Stimulated activated CD4-positive, alpha-beta T cell treated with anti-CD3 and anti-CD28 coated beads, Interleukin-4, amount 100 ng/mL, for 48 hours (primary cell): ENCODE results near the gene MAP6.

Source experiments
- DNase-seq, 2 donors: peaks; one replicate each; pipeline ENCODE4 v3.0.0-alpha.2; 2020; ENCODE audit warnings: low read depth in 2 of 2

MAP6 gene

DNA sequence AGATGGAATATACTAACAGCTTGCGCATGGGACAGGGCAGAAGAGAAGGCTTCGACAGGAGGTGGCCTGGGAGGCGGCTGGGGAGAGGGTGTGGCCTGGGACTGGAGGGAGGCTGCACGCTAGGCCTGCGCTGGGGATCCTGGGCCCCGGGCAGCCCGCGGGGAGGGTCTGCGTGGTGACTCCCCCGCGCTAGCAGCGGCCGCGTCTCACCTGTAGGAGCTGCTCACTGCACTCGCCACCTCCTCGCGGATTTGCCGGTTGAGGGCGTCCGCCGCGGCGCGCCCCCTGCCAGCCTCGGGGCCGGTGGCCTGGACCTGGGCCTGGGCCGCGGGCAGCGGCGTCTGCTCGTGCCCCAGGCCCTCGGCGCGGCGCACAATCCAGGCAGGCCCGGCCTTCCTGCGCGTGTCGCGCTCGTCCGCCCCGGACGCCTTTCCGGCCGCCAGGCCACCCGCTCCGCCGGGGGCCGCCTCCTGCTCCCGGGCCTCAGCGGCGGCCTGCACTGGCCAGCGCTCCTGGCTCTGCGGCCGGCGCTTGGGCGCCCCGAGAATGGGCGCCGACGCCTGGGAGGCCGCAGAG lies 1.5 kb downstream of the MAP6 start:
- no peak for DNase-seq

DNA sequence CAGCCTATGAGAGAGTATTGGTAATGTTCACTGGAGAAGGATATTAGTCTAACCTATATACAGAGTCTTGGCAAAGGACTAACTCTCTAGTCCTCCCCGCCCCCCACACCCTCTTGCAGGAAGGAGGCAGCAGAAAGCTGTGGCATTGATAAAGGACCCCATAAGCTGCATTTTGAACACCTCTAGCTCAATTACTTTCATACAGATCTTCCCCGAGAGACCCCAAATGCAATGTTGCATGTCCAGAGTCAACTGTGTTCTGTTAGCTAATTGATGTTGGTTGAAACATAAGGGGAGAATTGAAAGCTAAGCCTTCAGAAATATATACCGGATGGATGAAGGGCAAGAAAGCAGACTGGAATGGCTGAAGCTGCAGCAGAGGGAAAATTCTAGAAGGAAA lies 2.8 kb downstream of the MAP6 start:
- DNase-seq = no peak

DNA sequence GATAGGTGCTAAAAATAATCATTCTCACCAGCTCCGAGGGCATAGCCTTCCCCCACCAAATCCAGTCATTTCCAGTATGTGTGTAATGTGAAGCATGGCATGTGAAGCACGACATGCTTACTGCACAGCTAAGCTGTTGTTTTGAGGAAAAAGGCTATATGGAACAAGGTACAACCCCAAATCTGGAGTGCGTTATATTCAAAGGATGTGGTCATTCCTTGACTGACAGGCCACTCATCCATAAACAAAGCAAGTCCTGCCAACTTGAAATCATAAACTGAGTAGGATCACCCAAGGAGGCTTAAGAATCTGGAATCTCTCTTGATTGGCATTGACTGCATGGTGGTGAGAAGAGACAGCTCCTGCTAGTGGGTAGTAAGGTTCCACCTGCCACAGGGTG lies 3.7 kb downstream of the MAP6 start:
- no peak for DNase-seq

GRCh38 chr11:75664389-75664788 lies 4.4 kb downstream of the MAP6 start:
- DNase-seq = no peak

- DNase-seq = no peak
These were observed 5.0 kb downstream of the MAP6 start for GRCh38 chr11:75663808-75664207.

DNA sequence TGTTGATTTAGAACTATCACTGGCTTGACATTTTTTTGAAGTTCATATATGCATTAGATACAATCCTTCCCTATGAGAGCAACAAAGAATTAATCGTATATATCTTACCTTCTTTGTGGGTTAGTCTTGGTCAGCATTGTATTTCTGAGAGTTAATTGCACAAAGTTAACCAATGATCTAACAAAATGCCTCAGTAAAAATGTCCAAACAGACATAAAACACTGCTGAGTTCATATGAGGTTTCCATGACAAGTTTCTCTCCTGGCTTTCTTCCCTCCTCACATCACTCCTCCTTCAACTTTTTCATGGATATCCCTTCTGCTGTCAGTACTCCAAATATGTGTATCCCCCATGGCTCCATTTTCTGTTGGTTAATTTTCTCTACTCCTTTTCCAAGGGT lies 9.0 kb downstream of the MAP6 start:
- DNase-seq = no peak

GRCh38 chr11:75656044-75656727 lies 12.7 kb downstream of the MAP6 start:
- DNase-seq = no peak

DNA sequence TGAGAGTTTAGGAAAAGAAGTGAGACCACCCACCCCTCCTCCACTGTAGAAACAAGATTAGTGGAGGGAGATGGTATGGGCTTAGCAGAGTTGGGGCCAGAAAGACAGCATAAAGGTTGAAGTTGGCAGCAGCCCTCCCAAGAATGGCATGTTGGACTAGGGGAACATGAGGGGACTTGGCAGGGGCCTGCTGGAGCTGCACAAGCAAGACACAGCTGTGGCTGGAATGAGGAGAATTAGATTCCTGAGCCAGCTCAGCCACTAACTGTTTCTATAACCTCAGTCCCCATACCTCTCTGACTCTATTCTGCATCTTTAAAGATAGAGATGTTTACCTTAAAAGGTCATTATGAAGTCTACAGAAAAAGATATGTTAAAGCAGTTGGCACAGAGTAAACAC lies 13.2 kb downstream of the MAP6 start:
- DNase-seq = no peak

DNA sequence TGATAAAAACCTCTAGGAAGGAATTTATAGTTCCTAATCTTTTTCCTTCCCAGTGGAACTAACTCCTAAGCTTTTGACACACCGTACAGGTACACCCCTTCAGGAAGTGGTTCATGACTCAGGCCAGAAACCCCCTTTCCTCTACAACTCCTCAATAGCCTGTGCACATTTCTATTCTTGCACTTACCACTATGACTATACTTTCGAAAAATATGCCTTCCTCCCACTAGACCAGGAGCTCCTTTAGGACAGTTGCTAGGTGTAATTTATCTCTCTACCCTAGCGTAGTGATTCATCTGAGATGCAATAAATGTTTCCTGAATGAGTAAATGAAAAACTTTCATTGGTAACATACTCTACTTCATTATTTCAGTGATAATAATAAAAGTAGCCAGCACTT lies 14.5 kb downstream of the MAP6 start:
- no peak for DNase-seq

GRCh38 chr11:75653532-75653931 lies 15.3 kb downstream of the MAP6 start:
- DNase-seq = no peak

DNA sequence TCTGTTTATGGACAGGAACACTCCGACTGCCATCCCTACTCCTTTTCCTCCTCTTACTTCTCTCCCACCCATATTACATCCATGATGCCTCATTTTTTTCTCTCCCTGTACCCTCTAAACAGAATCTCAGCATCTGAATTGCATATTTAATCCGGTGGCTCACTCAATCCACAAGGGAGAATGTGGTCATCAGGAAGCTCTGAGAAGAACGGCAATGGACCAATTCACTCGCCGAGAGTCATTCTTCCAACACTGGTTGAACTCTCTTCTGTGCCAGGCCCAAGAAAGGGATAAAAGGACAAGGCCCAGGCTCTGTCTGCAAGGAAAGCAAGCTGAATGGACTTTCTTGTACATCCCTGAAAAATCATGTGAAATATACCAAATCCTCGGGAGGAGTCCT lies 15.9 kb downstream of the MAP6 start:
- no peak for DNase-seq

- DNase-seq = no peak
These were observed 17.6 kb downstream of the MAP6 start for GRCh38 chr11:75651218-75651617.

- no peak for DNase-seq
These were observed 18.6 kb downstream of the MAP6 start for GRCh38 chr11:75650167-75650723.

- DNase-seq = no peak
These were observed 23.9 kb downstream of the MAP6 start for GRCh38 chr11:75644946-75645345.

DNA sequence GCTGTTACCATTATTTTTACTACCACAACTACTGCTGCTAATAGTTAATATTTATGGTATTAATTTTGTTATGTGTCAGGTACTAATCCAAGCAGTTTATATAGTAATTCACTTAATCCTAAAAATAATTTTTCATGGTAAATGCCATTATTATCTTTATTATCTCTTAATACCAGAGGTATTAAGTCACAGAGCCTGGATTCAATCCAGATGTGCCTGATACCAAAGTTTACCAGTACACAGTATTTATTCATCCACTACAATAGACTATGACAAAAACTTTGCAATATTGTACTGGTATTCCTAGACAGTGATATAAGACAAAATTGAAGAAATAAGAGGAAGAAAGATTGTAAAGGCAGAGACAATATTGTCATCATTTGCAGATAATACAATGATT lies 24.5 kb downstream of the MAP6 start:
- DNase-seq = no peak

- DNase-seq = no peak
These were observed 26.3 kb downstream of the MAP6 start for GRCh38 chr11:75642402-75643113.

- DNase-seq = no peak
These were observed 29.1 kb downstream of the MAP6 start for GRCh38 chr11:75639762-75640181.

DNA sequence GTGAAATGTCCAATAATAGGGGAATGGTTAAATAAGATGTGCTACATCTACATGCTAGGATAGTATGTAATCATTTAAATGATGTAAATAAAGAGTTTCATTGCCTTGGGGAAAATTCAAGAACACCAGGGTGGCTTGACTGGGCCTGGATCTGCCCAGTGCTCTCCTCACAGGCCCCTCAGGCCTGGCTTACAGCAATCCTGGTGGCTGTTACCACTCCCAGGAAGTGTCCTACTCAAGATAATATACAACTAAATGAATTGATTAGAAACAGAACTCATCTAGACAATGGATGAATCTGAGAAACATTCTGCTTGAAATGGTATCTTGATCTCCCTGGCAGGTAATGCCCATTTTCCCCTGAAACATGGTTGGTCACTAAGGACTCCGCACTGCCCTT lies 30.8 kb downstream of the MAP6 start:
- no peak for DNase-seq

GRCh38 chr11:75635066-75635862 lies 33.6 kb downstream of the MAP6 start:
- no peak for DNase-seq

GRCh38 chr11:75633409-75634066 lies 35.3 kb downstream of the MAP6 start:
- no peak for DNase-seq

GRCh38 chr11:75632962-75633361 lies 35.9 kb downstream of the MAP6 start:
- DNase-seq = no peak

- no peak for DNase-seq
These were observed 36.4 kb downstream of the MAP6 start for GRCh38 chr11:75632450-75632849.
